Fibroblast of lung (primary cell): ENCODE data around the gene CTNND2.

Source experiments
- EZH2 ChIP-seq: IDR thresholded peaks from 2 replicates; pipeline ENCODE4 v1.5.1; 2012; ENCODE audit warnings: low read length, control low read depth, mild to moderate bottlenecking; ENCODE audit errors: missing control alignments
- TF ChIP-seq, protein P1 (sequence below), 2 donors: IDR thresholded peaks in 1 of 2; conservative IDR thresholded peaks in 1 of 2; 1 replicate in 1 of 2; 2 replicates in 1 of 2; pipeline ENCODE4 v1.5.1; 2011 to 2012; ENCODE audit warnings: low read length in 2 of 2, control low read depth in 1 of 2, inconsistent platforms in 1 of 2, low read depth in 1 of 2, mild to moderate bottlenecking in 1 of 2

GRCh38 chr5:10935536-10935935 lies 968.7 kb downstream of the CTNND2 start:
- TF ChIP-seq, protein P1, sequence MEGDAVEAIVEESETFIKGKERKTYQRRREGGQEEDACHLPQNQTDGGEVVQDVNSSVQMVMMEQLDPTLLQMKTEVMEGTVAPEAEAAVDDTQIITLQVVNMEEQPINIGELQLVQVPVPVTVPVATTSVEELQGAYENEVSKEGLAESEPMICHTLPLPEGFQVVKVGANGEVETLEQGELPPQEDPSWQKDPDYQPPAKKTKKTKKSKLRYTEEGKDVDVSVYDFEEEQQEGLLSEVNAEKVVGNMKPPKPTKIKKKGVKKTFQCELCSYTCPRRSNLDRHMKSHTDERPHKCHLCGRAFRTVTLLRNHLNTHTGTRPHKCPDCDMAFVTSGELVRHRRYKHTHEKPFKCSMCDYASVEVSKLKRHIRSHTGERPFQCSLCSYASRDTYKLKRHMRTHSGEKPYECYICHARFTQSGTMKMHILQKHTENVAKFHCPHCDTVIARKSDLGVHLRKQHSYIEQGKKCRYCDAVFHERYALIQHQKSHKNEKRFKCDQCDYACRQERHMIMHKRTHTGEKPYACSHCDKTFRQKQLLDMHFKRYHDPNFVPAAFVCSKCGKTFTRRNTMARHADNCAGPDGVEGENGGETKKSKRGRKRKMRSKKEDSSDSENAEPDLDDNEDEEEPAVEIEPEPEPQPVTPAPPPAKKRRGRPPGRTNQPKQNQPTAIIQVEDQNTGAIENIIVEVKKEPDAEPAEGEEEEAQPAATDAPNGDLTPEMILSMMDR (conservative IDR thresholded peaks at IDR 0.05 in 1 of 2, IDR thresholded peaks at IDR 0.05 in 1 of 2; ENCODE audit: low read depth in 1 of 2, low read length in 2 of 2), result no peak
- no peak for TF ChIP-seq EZH2
